HEK293T (cell line): ENCODE results near the gene TNIK.

Experiments used
- CTCF ChIA-PET: fragments of 350-600 bp; formaldehyde crosslinking; extraction: SDS; loops from one replicate; lab custom pipeline; 2021; ENCODE audit warnings: antibody characterized with exemption, inconsistent platforms; lab: Yijun Ruan, JAX
- POLR2A ChIA-PET: fragments of 350-600 bp; formaldehyde crosslinking; extraction: SDS; loops from one replicate; lab custom pipeline; 2020; ENCODE audit warnings: antibody characterized with exemption, inconsistent platforms; lab: Yijun Ruan, JAX
- DNase-seq: peaks from one replicate; pipeline ENCODE4 v3.0.0; 2012; ENCODE audit warnings: mixed read lengths; ENCODE audit errors: extremely low spot score
- ARNT ChIP-seq: fragments of 450-650 bp; IDR thresholded peaks from 2 replicates; pipeline ENCODE4 v1.6.1; 2017; ENCODE audit warnings: mild to moderate bottlenecking
- BHLHE40 ChIP-seq: fragments of 450-650 bp; IDR thresholded peaks from 2 replicates; pipeline ENCODE4 v1.6.1; 2016; ENCODE audit warnings: mild to moderate bottlenecking, moderate library complexity, borderline replicate concordance
- CTBP1 ChIP-seq: fragments of 450-650 bp; IDR thresholded peaks from 2 replicates; pipeline ENCODE4 v1.6.1; 2016; ENCODE audit warnings: borderline replicate concordance
- ELF4 ChIP-seq: fragments of 450-650 bp; IDR thresholded peaks from 2 replicates; pipeline ENCODE4 v1.6.1; 2017; ENCODE audit warnings: antibody characterized with exemption
- FOXA1 ChIP-seq: fragments of 450-650 bp; IDR thresholded peaks from 2 replicates; pipeline ENCODE4 v1.6.1; 2016; ENCODE audit warnings: mild to moderate bottlenecking
- FOXK2 ChIP-seq: fragments of 450-650 bp; IDR thresholded peaks from 2 replicates; pipeline ENCODE4 v1.6.1; 2016; ENCODE audit warnings: mild to moderate bottlenecking
- FOXM1 ChIP-seq: fragments of 450-650 bp; IDR thresholded peaks from 2 replicates; pipeline ENCODE4 v1.6.1; 2017; ENCODE audit warnings: mild to moderate bottlenecking, borderline replicate concordance
- HDGF ChIP-seq: fragments of 450-650 bp; IDR thresholded peaks from 2 replicates; pipeline ENCODE4 v1.6.1; 2017; ENCODE audit warnings: antibody characterized with exemption, borderline replicate concordance
- L3MBTL2 ChIP-seq: fragments of 450-650 bp; conservative IDR thresholded peaks from 2 replicates; pipeline ENCODE4 v1.6.1; 2016; ENCODE audit warnings: mild to moderate bottlenecking
- LEF1 ChIP-seq: fragments of 450-650 bp; IDR thresholded peaks from 2 replicates; pipeline ENCODE4 v1.6.1; 2017; ENCODE audit warnings: mild to moderate bottlenecking, borderline replicate concordance
- NFRKB ChIP-seq: fragments of 450-650 bp; IDR thresholded peaks from 2 replicates; pipeline ENCODE4 v1.6.1; 2016; ENCODE audit warnings: mild to moderate bottlenecking, moderate library complexity
- PKNOX1 ChIP-seq: fragments of 450-650 bp; IDR thresholded peaks from 2 replicates; pipeline ENCODE4 v1.6.1; 2016
- SP1 ChIP-seq: fragments of 450-650 bp; IDR thresholded peaks from 2 replicates; pipeline ENCODE4 v1.6.1; 2017
- SUZ12 ChIP-seq: fragments of 450-650 bp; IDR thresholded peaks from 2 replicates; pipeline ENCODE4 v1.6.1; 2016; ENCODE audit warnings: mild to moderate bottlenecking
- TARDBP ChIP-seq: fragments of 450-650 bp; IDR thresholded peaks from 2 replicates; pipeline ENCODE4 v1.6.1; 2016
- ZNF384 ChIP-seq: fragments of 450-650 bp; IDR thresholded peaks from 2 replicates; pipeline ENCODE4 v1.6.1; 2016

TNIK gene

GRCh38 chr3:171459137-171459941 is 866 bp downstream of the TNIK start:
- DNase-seq = peak; percentile 31
- CTCF ChIA-PET = no interaction called here
- POLR2A ChIA-PET = interaction anchor here (0.6 kb wide), 1 partner anchor 120 kb away, joined by 3 read pairs; no protein-coding TSS in a partner anchor
- TF ChIP-seq PKNOX1 (peak; percentile 97), SP1 (no peak)

- ChIA-PET POLR2A (no interaction called here), CTCF (no interaction called here)
- TF ChIP-seq L3MBTL2 = peak; percentile 15; the same call in 1 of the 2 replicates
- TF ChIP-seq SP1 = no peak
- no peak for DNase-seq
Measured at GRCh38 chr3:171458864-171459136, 1.4 kb downstream of the TNIK start.

DNA sequence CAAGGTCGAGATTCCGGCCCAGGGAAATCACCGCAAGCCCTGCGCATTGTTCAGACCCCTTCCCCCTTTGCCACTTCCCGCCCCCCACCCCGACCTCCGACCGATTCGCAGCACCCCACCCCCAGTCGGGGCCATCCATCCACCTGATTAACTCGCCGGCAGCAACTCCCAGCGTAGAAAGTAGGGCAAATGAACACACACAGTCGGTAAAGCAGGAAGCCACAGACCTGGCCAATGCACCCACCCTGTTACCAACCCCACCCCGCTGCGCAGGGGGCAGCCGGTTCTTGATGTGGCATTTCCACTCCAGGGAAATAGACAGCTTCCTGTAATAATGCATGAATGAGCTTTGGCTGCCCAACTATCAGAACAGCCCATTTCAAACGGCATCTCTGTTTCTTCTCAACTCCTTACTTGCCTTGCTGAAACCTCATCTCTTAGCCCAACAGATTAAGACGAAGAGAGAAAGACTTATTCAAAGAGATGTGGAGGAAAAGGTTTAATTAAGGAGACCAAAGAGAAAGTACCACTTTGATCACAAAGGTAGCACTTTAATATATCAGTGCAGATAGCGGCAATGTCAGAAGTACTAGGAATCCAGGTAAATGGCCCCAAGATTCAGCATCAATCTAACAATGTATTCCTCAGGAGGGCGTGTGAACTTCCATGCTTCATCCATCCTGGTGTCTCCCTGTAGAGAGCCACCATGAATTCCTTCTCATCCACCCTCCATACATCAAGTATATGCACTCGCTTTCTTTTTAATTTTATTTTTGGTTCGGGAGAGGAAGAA is 1.9 kb downstream of the TNIK start:
- DNase-seq = no peak
- TF ChIP-seq SUZ12 = no peak
- no peak for TF ChIP-seq BHLHE40
- no peak for TF ChIP-seq SP1
- TF ChIP-seq L3MBTL2 = no peak
- TF ChIP-seq TARDBP = no peak
- no peak for TF ChIP-seq PKNOX1
- TF ChIP-seq ELF4 = no peak
- no peak for TF ChIP-seq ZNF384
- no peak for TF ChIP-seq FOXA1
- TF ChIP-seq FOXK2 = no peak
- TF ChIP-seq HDGF = no peak
- TF ChIP-seq ARNT = no peak
- TF ChIP-seq NFRKB = no peak
- TF ChIP-seq FOXM1 = no peak
- no peak for TF ChIP-seq LEF1
- no peak for TF ChIP-seq CTBP1
- ChIA-PET POLR2A (interaction anchor here (0.7 kb wide), 1 partner anchor 88 kb away, joined by 3 read pairs; no protein-coding TSS in a partner anchor), CTCF (no interaction called here)

- POLR2A ChIA-PET = interaction anchor here (0.7 kb wide), 1 partner anchor 88 kb away, joined by 3 read pairs; no protein-coding TSS in a partner anchor
Measured at GRCh38 chr3:171457607-171458061, 2.6 kb downstream of the TNIK start.

DNA sequence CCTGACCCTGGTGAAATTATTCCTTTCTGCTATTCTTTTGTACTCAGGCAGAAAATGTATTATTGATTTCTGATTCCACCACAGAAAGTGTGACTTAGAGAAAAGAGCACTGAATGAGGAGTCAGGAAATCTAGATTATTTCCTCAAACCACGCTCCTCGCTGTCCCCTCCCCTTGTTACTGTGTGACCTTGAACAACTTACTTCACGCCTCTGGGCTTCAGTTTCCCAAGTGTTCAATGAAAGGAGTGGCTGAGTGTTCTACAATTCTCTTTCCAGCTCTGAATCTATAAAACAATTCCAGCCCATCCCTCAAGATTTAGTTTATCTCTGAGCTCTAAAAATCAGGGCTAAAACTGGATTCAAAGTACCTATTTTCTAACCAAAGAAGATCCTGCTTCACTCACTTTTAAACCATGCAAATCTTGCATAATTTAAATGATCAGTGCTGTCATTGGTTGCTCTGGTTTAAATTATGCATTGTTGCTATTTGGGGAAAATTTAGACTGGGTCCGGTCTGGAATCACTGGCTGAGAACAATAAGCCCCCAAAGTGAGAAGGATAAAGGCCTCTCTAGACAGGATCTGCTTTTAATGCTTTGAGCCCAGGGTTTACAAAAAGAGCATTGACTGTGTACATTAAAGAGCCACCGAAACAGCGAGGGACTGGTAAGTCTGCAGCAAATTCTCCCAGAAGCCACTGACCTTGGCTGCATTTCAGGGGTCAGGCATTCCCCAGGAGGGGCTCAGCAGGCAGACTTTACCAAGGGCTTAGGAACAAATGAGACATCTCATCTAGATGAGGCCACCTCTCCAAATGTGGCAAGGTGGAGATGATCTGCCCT is 3.2 kb downstream of the TNIK start:
- no peak for TF ChIP-seq SP1
- no peak for TF ChIP-seq ELF4
- no peak for TF ChIP-seq BHLHE40
- TF ChIP-seq FOXK2 = no peak
- no peak for TF ChIP-seq SUZ12
- no peak for TF ChIP-seq HDGF
- TF ChIP-seq LEF1 = no peak
- TF ChIP-seq NFRKB = no peak
- no peak for TF ChIP-seq ZNF384
- no peak for TF ChIP-seq CTBP1
- no peak for TF ChIP-seq PKNOX1
- TF ChIP-seq TARDBP = no peak
- no peak for TF ChIP-seq FOXA1
- POLR2A ChIA-PET = no interaction called here
- CTCF ChIA-PET = no interaction called here
- DNase-seq = no peak

More at GRCh38 chr3:171457607-171458061, 2.6 kb downstream of the TNIK start:
- DNase-seq = no peak
- CTCF ChIA-PET = no interaction called here
- TF ChIP-seq ARNT = no peak
- no peak for TF ChIP-seq CTBP1
- TF ChIP-seq BHLHE40 = no peak
- no peak for TF ChIP-seq FOXK2
